Measurements from ENCODE around the gene CCL15.

CCL15 gene, protein sequence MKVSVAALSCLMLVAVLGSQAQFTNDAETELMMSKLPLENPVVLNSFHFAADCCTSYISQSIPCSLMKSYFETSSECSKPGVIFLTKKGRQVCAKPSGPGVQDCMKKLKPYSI

DNA sequence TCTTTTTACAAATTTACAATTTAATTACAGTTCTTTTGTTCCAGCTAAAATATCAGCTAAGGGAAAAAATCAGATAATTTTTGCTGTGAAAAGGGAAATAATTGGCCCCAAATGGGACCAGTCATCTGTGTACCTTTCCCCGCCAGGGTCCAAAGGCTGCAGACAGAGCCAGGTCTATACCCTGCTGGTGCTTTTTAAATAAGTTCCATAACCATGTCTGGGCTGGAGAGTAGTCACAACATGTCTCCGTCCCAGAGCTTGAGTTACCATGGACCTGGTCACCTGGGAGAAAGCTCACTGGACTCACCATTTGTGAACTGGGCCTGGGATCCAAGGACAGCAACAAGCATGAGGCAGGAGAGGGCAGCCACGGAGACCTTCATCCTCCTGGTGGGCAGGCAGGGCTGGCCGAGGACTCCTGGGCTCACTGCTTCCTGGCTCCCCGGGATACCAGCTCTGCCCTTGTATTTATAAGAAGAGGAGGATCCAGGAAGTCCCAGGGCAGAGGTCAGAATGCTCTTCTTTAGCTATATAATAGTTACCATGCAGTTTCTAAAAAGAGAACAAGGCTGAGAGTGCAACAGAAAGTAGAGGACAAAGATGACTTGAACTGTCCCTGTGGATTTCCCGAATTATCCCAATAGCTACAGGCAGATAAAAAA lies at the start of gene CCL15:
CCL15 (minus strand) TSS at position 444 of the 662 bp plus-strand sequence; CDS start at position 383, 61 bp downstream.
- TF ChIP-seq ZFX (IDR thresholded peaks at IDR 0.05; ENCODE audit: borderline replicate concordance) (no peak), CTCF (IDR thresholded peaks at IDR 0.05) (no peak)
- H3K27ac ChIP-seq: no peak within 1 kb of the TSS

DNA sequence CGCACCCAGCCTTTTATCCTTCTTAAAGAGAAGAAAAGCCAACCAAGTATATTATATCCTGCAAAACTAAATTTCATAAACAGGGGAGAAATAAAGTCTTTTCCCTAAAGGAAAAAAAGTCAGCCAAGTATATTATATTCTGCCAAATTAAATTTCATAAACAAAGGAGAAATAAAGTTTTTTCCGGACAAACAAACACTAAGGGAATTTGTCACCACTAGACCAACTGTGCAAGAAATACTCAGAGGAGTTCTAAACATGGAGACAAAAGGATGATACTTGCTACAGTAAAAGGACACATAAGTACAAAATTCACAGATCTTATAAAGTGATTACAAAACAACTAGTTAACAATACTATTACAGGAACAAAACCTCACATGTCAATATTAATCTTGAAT lies 48.3 kb upstream of the CCL15 start:
- TF ChIP-seq CTCF (IDR thresholded peaks at IDR 0.05) (no peak), ZFX (IDR thresholded peaks at IDR 0.05; ENCODE audit: borderline replicate concordance) (no peak)

GRCh38 chr17:36048066-36048465 lies 46.7 kb upstream of the CCL15 start:
- TF ChIP-seq CTCF (IDR thresholded peaks at IDR 0.05) (no peak), ZFX (IDR thresholded peaks at IDR 0.05; ENCODE audit: borderline replicate concordance) (no peak)
- no peak overlapping the region for H3K27ac ChIP-seq

More for the DNA sequence above, 48.3 kb upstream of the CCL15 start:
- no peak overlapping the region for H3K27ac ChIP-seq

- no peak overlapping the region for H3K27ac ChIP-seq
- TF ChIP-seq ZFX (IDR thresholded peaks at IDR 0.05; ENCODE audit: borderline replicate concordance): no peak
- TF ChIP-seq CTCF (IDR thresholded peaks at IDR 0.05): no peak
Observed at GRCh38 chr17:36036235-36036634, 34.9 kb upstream of the CCL15 start.

- TF ChIP-seq CTCF (IDR thresholded peaks at IDR 0.05) (no peak), ZFX (IDR thresholded peaks at IDR 0.05; ENCODE audit: borderline replicate concordance) (no peak)
- H3K27ac ChIP-seq: no peak overlapping the region
Observed at GRCh38 chr17:36034127-36034526, 32.8 kb upstream of the CCL15 start.

DNA sequence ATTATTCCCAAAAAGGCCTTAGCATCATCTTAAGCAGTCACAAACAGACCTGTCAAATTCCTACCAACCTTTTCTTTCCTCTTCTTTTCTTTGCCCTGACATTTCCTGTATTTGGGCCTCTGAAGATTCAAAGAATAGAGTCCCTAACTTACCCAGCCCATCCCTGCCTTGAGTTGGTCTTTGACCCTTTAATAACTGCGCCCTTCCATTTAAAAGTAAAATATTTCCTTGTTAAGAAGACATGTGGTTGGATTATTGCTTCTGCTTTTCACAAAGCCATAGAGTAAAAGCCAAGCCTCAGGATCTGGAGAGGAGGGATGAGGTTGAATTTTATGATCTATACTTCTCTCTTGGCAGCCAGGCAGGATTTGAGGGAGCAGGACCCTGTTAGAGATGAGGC lies 29.6 kb upstream of the CCL15 start:
- TF ChIP-seq ZFX (IDR thresholded peaks at IDR 0.05; ENCODE audit: borderline replicate concordance): no peak

DNA sequence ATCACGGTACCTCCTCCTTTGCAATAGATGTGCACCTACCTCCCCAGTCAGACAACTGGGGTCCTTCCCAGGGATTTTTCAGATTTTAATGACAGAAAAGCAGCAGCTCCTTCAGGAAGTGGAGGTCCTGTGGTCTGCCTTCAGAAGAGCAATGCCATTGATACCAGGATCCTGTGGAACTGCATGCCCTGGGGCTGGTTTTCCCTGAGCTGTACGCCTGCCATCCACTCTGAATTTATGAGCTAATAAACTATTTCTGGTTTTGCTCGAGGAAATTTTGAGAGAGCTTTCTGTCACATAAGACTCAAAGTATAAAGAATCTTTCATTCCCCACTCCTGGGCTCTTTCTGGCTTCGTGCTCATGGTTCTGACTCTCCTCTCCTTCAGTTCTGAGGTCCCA lies 26.4 kb upstream of the CCL15 start:
- H3K27ac ChIP-seq: no peak overlapping the region
- TF ChIP-seq CTCF (IDR thresholded peaks at IDR 0.05) (no peak), ZFX (IDR thresholded peaks at IDR 0.05; ENCODE audit: borderline replicate concordance) (no peak)

More for the DNA sequence above, 29.6 kb upstream of the CCL15 start:
- no peak overlapping the region for H3K27ac ChIP-seq

Data from 22Rv1 (cell line).